ENCODE measurements around the gene PPIC.
"Not testable (repeated sequence)": the region's sequence is repeated elsewhere in the genome, so short reads cannot be mapped to it uniquely, and the experiment has no call there.

PPIC gene

DNA sequence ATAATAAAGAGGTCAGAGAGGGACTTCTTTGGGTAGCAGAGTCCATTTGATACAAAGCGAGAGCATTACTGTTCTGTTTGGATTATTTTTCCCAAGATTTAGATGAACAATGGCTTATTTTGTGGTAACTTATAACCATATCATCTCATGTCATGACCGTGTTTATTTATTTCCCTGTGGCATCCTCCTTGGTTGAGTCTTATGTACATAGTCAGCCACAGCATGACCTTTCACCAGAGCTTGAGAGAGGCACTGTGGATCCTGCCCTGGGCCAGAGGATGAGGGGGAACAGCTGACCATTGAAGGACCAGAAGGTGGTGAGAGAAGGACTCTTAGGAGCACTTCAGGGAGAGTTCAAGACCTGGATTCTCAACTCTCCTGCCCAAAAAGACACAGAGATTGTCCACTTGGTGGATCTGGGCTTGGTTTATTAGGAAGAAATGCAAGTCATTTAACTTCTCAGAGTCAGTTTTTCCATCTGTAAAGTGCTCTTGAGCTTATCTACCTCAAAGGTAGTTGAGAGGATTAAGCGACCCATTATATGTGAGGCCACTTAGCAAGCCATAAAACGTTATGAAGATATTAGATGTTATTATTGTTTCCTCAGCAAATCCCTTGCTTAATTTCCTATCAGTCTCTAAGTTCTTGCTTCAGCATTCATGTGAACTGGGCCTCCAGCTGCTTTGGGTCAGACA, 51.4 kb downstream of the PPIC start:
- H3K27ac Mint-ChIP-seq = no peak overlapping the region
- peaks cover 22% of the 10 kb centered on the region for H3K4me1 Mint-ChIP-seq
- H3K4me3 Mint-ChIP-seq = no peak overlapping the region
- H3K36me3 Mint-ChIP-seq = no peaks in the 10 kb centered on the region
- H3K27me3 Mint-ChIP-seq = no peaks in the 10 kb centered on the region
- ATAC-seq = no peak
- no peaks in the 10 kb centered on the region for H3K9me3 Mint-ChIP-seq

DNA sequence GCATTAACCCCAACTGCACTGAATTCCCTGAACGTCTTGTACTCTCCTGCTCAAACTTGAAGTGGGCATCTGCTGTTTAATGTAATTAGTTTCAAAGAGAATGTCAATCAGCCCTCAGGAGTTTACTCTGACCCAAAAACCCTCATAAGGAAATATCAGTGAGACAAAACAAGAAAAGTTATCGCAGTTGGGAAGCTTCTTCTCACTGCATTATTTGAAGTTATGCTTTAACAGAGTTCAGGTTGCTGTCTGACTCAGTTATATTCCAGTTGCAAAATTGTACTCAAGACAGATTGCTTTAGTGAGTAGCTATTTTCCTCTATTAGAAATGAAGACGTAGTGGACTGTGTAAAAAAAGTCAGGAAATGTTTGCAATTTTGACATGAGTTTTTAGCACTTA, 52.1 kb downstream of the PPIC start:
- no peak overlapping the region for H3K27ac Mint-ChIP-seq
- no peaks in the 10 kb centered on the region for H3K27me3 Mint-ChIP-seq
- H3K4me1 Mint-ChIP-seq = peaks cover 22% of the 10 kb centered on the region
- H3K36me3 Mint-ChIP-seq = no peaks in the 10 kb centered on the region
- ATAC-seq = no peak
- no peak overlapping the region for H3K4me3 Mint-ChIP-seq
- no peaks in the 10 kb centered on the region for H3K9me3 Mint-ChIP-seq

DNA sequence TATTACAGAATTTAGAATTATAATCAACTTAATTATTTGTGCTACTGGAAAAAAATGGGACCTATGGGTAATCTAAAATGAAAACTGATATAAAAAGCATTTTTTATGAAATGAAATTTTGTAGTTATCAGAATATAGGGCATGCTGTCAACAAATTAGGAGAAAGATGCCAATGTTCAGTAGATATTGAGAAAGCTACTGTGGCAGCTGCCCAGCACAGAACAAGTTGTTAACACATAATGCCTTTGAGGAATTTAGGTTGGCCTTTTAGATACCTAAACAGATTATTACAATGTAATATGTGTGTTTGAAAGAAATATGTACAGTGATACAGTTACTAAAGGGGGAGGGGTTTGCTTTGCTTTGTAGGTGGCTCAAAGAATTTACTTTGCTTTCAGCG, 54.1 kb downstream of the PPIC start:
- no peak for ATAC-seq
- no peak overlapping the region for H3K27ac Mint-ChIP-seq
- H3K9me3 Mint-ChIP-seq = no peaks in the 10 kb centered on the region
- H3K27me3 Mint-ChIP-seq = no peaks in the 10 kb centered on the region
- no peaks in the 10 kb centered on the region for H3K36me3 Mint-ChIP-seq
- H3K4me3 Mint-ChIP-seq = no peak overlapping the region
- peaks cover 19% of the 10 kb centered on the region for H3K4me1 Mint-ChIP-seq

DNA sequence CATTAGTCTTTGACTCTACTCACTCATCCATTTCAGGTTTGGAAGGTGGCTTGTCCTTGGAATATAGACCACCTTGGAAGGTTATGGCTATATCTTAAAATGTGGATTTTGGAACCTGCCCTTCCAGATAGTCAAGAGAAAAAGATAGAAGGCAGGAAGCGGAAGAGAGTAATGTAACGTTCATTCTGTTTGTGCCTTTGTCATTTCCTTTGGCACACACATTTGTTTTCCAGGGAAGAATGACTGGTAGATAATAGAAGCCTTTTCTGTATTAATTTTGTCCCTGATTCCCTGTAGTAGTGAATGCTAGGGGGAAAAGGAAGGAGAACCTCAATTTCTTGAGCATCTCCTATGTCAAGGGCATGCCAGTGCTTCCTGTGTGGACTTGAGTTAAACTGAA, 54.7 kb downstream of the PPIC start:
- no peak overlapping the region for H3K27ac Mint-ChIP-seq

DNA sequence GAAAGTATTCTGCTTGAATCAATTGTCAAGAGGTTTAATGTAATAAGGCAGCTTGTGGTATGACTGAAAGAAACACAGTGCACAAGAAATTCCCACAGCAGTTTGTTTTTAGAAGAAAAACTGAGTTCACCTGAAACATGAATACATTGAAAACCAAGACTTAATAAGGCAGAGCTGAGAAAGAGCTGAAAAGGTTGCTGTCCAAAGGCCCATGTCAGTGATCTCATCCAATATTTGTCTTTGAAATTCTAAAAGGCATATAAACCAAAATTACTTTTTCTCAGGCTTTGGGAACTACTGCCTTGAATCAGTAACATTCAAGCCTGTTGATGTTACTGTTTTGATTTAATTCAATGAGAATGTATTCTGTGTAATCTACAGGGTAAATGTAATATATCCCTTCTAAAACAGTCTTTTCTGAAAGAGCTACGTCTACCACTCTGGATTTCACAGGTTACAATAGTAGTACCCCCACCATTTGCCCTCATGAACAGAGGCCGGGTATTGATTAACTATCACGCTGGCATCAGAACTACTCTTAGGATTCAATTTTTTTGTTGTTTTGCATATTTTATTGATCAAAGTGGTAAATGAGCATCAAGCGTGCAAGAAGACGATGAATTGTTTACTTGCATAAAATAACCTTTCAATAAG, 57.8 kb downstream of the PPIC start:
- H3K4me3 Mint-ChIP-seq = no peak overlapping the region
- H3K27me3 Mint-ChIP-seq = no peaks in the 10 kb centered on the region
- no peak overlapping the region for H3K27ac Mint-ChIP-seq
- H3K9me3 Mint-ChIP-seq = no peaks in the 10 kb centered on the region
- no peaks in the 10 kb centered on the region for H3K4me1 Mint-ChIP-seq
- ATAC-seq = no peak
- no peaks in the 10 kb centered on the region for H3K36me3 Mint-ChIP-seq

More for the DNA sequence above, 54.7 kb downstream of the PPIC start:
- Mint-ChIP-seq H3K4me1 (peaks cover 14% of the 10 kb centered on the region), H3K36me3 (no peaks in the 10 kb centered on the region), H3K4me3 (no peak overlapping the region), H3K27me3 (no peaks in the 10 kb centered on the region), H3K9me3 (no peaks in the 10 kb centered on the region)
- no peak for ATAC-seq

DNA sequence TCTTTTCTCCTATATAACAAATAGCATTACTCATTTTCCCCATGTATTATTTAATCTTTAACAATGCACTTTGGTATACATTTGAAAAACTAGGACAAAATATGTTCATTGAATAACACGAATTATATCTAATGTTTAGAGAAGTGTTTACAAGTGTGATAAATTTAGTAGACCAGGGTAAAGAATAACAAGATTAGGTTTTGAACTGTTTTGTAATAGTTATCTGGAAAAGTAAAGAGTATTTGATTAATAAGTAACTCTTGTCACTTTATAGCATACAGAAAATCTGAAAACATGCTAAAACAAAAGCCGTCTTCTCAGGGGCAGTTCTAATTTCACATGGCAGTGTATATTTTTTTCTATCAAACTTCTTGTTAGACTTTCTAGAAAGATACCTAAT, 58.5 kb downstream of the PPIC start:
- Mint-ChIP-seq H3K27me3 (no peaks in the 10 kb centered on the region), H3K9me3 (no peaks in the 10 kb centered on the region), H3K4me3 (no peak overlapping the region), H3K36me3 (peaks cover 4% of the 10 kb centered on the region), H3K4me1 (no peaks in the 10 kb centered on the region), H3K27ac (no peak overlapping the region)
- no peak for ATAC-seq

DNA sequence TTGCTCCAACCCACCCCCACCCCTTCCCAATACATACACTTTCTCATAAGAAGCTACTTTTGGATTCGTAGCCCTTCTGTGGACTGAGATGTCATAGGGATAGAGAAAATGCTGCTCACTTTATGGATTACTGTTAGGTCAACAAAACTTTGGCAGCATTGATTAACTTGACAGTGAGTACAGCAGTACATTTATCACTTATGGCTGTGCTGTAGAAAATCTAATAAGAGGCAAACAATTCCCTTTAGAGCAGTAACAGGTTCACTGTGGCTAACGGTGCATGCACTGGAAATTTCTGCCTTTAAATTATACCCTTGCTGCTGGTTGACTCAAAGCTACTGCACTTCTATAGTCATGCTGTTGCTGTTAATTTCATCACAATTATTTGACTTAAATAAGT, 59.2 kb downstream of the PPIC start:
- Mint-ChIP-seq H3K4me3 (no peak overlapping the region), H3K9me3 (no peaks in the 10 kb centered on the region), H3K27me3 (no peaks in the 10 kb centered on the region), H3K36me3 (peaks cover 8% of the 10 kb centered on the region), H3K4me1 (no peaks in the 10 kb centered on the region), H3K27ac (no peak overlapping the region)
- ATAC-seq = no peak

DNA sequence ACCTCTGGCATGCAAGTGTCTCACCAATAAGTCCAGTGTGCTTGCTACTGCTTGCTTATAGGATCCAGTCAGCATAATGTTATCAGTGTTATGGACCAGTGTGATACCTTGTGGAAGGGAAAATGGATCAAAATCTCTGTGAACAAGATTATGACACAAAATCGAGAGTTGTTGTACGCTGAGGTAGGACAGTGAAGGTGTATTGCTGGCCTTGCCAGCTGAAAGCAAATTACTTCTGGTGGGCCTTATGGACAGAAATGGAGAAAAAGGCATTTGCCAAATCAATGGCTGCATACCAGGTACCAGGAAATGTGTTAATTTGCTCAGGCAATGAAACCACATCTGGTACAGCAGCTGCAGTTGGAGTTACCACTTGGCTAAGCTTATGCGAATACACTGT, 62.3 kb downstream of the PPIC start:
- not testable (repeated sequence) for H3K36me3 Mint-ChIP-seq, H3K27ac Mint-ChIP-seq, H3K9me3 Mint-ChIP-seq, H3K4me1 Mint-ChIP-seq, ATAC-seq, H3K27me3 Mint-ChIP-seq, H3K4me3 Mint-ChIP-seq

DNA sequence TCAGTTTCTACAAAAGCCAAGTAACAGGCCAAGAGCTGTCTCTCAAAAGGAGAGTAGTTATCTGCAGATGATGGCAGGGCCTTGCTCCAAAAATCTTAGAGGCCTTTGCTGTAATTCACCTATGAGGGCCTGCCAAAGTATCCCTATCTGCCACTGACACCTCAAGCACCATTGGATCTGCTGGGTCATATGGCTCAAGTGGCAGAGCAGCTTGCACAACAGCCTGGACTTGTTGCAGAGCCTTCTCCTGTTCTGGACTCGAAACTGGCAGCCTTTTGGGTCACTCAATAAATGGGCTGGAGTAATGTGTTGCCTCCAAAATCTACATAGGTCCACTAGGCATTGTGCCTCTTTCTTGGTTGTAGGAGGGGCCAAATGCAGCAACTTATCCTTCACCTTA, 62.8 kb downstream of the PPIC start:
- not testable (repeated sequence) for H3K27ac Mint-ChIP-seq, H3K27me3 Mint-ChIP-seq, H3K4me1 Mint-ChIP-seq, ATAC-seq, H3K36me3 Mint-ChIP-seq, H3K4me3 Mint-ChIP-seq, H3K9me3 Mint-ChIP-seq
